HEK293 (cell line): ENCODE results near the gene RFX4.

ENCODE experiments used
- FEZF1 ChIP-seq: fragments of 450-650 bp; formaldehyde crosslinking; IDR thresholded peaks from 2 replicates; pipeline ENCODE4 v1.5.1; 2016; ENCODE audit warnings: missing biosample characterization, missing genetic modification characterization
- MYNN ChIP-seq: fragments of 450-650 bp; formaldehyde crosslinking; IDR thresholded peaks from 2 replicates; pipeline ENCODE4 v1.5.1; 2016; ENCODE audit warnings: missing biosample characterization, missing genetic modification characterization, borderline replicate concordance
- SCRT2 ChIP-seq: fragments of 450-650 bp; formaldehyde crosslinking; IDR thresholded peaks from 2 replicates; pipeline ENCODE4 v1.5.1; 2016; ENCODE audit warnings: missing biosample characterization, missing genetic modification characterization
- ZBTB44 ChIP-seq: fragments of 450-650 bp; IDR thresholded peaks from 2 replicates; pipeline ENCODE4 v1.5.1; 2018; ENCODE audit warnings: missing biosample characterization, mild to moderate bottlenecking, missing genetic modification characterization
- ZBTB48 ChIP-seq: fragments of 450-650 bp; formaldehyde crosslinking; IDR thresholded peaks from 2 replicates; pipeline ENCODE4 v1.5.1; 2016; ENCODE audit warnings: missing biosample characterization, missing genetic modification characterization
- ZBTB8A ChIP-seq: fragments of 450-650 bp; formaldehyde crosslinking; IDR thresholded peaks from 2 replicates; pipeline ENCODE4 v1.5.1; 2016; ENCODE audit warnings: missing biosample characterization, missing genetic modification characterization
- ZNF16 ChIP-seq: fragments of 450-650 bp; formaldehyde crosslinking; IDR thresholded peaks from 2 replicates; pipeline ENCODE4 v1.5.1; 2016; ENCODE audit warnings: low read depth, missing biosample characterization, missing genetic modification characterization
- ZNF169 ChIP-seq: fragments of 450-650 bp; formaldehyde crosslinking; IDR thresholded peaks from 2 replicates; pipeline ENCODE4 v1.5.1; 2016; ENCODE audit warnings: missing biosample characterization, missing genetic modification characterization
- ZNF202 ChIP-seq: fragments of 450-650 bp; formaldehyde crosslinking; IDR thresholded peaks from 2 replicates; pipeline ENCODE4 v1.5.1; 2016; ENCODE audit warnings: missing biosample characterization, missing genetic modification characterization, borderline replicate concordance
- ZNF23 ChIP-seq: fragments of 450-650 bp; formaldehyde crosslinking; IDR thresholded peaks from 2 replicates; pipeline ENCODE4 v1.5.1; 2016; ENCODE audit warnings: missing biosample characterization, missing genetic modification characterization, borderline replicate concordance
- ZNF292 ChIP-seq: fragments of 450-650 bp; formaldehyde crosslinking; IDR thresholded peaks from 2 replicates; pipeline ENCODE4 v1.5.1; 2016; ENCODE audit warnings: low read depth, missing biosample characterization, missing genetic modification characterization, borderline replicate concordance
- ZNF510 ChIP-seq: fragments of 450-650 bp; formaldehyde crosslinking; IDR thresholded peaks from 2 replicates; pipeline ENCODE4 v1.5.1; 2018; ENCODE audit warnings: mild to moderate bottlenecking, missing genetic modification characterization, missing biosample characterization; ENCODE audit not compliant: insufficient replicate concordance
- ZNF518A ChIP-seq: fragments of 450-650 bp; formaldehyde crosslinking; conservative IDR thresholded peaks from 2 replicates; pipeline ENCODE4 v1.5.1; 2016; ENCODE audit warnings: low read depth, missing biosample characterization, missing genetic modification characterization
- ZNF560 ChIP-seq: fragments of 450-650 bp; formaldehyde crosslinking; IDR thresholded peaks from 2 replicates; pipeline ENCODE4 v1.5.1; 2017; ENCODE audit warnings: missing biosample characterization, missing genetic modification characterization, borderline replicate concordance
- ZNF639 ChIP-seq: fragments of 450-650 bp; formaldehyde crosslinking; IDR thresholded peaks from 2 replicates; pipeline ENCODE4 v1.5.1; 2016; ENCODE audit warnings: missing biosample characterization, missing genetic modification characterization
- ZNF677 ChIP-seq: fragments of 450-650 bp; IDR thresholded peaks from 2 replicates; pipeline ENCODE4 v1.5.0; 2018; ENCODE audit warnings: missing biosample characterization, mild to moderate bottlenecking, missing genetic modification characterization, moderate library complexity
- TF ChIP-seq, protein P1 (sequence below): fragments of 450-650 bp; formaldehyde crosslinking; IDR thresholded peaks from 2 replicates; pipeline ENCODE4 v1.5.1; 2016; ENCODE audit warnings: missing biosample characterization, missing genetic modification characterization
- TF ChIP-seq, protein P2 (sequence below): fragments of 450-650 bp; formaldehyde crosslinking; IDR thresholded peaks from 2 replicates; pipeline ENCODE4 v1.5.1; 2016; ENCODE audit warnings: missing biosample characterization, missing genetic modification characterization

The RFX4 gene

DNA sequence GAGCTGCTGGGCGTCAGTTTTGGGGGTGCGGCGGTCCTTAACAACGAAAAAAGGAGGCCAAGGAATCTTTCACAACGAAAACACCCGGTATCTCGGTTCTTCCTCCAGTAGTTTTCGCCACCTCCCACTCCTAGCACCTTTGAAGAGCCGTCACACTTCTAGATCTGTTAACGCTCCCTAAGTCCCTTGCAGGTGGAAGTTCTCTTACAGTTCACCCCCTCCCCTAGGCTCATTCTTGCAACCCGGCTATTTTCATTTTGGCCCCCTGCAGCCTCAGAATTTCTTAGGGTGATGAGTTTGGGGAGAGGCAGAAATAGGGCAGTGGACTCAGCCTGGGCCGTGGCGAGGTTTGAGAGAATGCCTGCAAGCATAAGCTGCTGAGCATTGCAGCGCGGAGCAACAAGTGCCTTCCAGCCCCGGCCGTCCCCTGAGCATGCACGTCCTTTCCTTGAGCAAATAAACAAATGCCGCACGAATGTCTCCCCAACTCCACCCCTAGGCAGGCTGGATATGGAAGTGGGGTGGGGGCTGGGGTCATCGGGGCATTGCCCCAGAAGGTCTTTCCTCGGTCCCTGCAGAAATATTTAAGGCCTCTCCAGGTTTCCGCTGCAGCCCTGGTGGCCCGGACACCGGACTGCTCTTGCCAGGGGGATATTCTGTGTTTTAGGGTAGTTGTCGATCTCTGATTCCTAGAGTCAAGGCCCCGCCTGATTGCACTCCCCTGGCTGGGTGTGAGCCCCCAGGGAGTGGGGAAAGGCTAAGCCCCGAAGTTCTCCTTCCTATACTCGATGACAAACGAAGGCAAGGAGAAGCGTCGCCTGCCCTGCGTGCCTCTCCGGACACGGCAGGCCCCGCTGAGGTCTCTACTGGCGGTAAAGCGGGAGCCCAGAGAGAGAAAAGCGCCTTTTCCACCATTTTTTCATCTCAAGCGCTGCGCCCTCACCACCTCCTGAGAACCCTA lies 1.6 kb downstream of the RFX4 start (continued):
- TF ChIP-seq, protein P1, sequence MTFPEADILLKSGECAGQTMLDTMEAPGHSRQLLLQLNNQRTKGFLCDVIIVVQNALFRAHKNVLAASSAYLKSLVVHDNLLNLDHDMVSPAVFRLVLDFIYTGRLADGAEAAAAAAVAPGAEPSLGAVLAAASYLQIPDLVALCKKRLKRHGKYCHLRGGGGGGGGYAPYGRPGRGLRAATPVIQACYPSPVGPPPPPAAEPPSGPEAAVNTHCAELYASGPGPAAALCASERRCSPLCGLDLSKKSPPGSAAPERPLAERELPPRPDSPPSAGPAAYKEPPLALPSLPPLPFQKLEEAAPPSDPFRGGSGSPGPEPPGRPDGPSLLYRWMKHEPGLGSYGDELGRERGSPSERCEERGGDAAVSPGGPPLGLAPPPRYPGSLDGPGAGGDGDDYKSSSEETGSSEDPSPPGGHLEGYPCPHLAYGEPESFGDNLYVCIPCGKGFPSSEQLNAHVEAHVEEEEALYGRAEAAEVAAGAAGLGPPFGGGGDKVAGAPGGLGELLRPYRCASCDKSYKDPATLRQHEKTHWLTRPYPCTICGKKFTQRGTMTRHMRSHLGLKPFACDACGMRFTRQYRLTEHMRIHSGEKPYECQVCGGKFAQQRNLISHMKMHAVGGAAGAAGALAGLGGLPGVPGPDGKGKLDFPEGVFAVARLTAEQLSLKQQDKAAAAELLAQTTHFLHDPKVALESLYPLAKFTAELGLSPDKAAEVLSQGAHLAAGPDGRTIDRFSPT (tag by site-specific recombination) = no peak
- TF ChIP-seq ZNF677 (tag by site-specific recombination) (no peak), MYNN (tag by site-specific recombination) (no peak), ZNF560 (no peak), ZNF510 (no peak), ZNF202 (no peak), ZNF518A (tag by site-specific recombination) (no peak), ZNF292 (tag by site-specific recombination) (no peak), ZNF16 (tag by site-specific recombination) (no peak), SCRT2 (tag by site-specific recombination) (peak; percentile 79), ZNF169 (tag by site-specific recombination) (no peak), ZBTB44 (tag by site-specific recombination) (no peak), ZBTB48 (peak; percentile 30; the same call in 1 of the 2 replicates), ZNF23 (no peak), ZBTB8A (tag by site-specific recombination) (no peak), ZNF639 (tag by site-specific recombination) (no peak), FEZF1 (tag by site-specific recombination) (no peak)
- TF ChIP-seq, protein P2, sequence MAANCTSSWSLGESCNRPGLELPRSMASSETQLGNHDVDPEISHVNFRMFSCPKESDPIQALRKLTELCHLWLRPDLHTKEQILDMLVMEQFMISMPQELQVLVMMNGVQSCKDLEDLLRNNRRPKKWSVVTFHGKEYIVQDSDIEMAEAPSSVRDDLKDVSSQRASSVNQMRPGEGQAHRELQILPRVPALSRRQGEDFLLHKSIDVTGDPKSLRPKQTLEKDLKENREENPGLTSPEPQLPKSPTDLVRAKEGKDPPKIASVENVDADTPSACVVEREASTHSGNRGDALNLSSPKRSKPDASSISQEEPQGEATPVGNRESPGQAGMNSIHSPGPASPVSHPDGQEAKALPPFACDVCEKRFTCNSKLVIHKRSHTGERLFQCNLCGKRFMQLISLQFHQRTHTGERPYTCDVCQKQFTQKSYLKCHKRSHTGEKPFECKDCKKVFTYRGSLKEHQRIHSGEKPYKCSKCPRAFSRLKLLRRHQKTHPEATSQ (tag by site-specific recombination) = no peak
